Subcutaneous adipose tissue (tissue), 4 donors: ENCODE data around the gene CSNK2B. TPM values are rescaled to one million over a fixed set of nuclear protein-coding genes. Genes with fewer than 3 reads are reported as not detected.

Experiments
- total RNA-seq, 4 donors: library from RNA; depleted of rRNA; stranded (reverse); fragments of >200 nt; gene quantifications; one replicate each; pipeline ENCODE4 v1.1.0, GENCODE V29; 2016
- TF ChIP-seq, protein P1 (sequence below): fragments of 450-650 bp; IDR thresholded peaks from one replicate; pipeline ENCODE4 v1.5.1; 2016; ENCODE audit warnings: low read depth, mild to moderate bottlenecking, control low read depth, antibody characterized with exemption, moderate library complexity

The CSNK2B gene
- total RNA-seq, 4 donors from 2014 or later = 146 to 170 (median 165) TPM

DNA sequence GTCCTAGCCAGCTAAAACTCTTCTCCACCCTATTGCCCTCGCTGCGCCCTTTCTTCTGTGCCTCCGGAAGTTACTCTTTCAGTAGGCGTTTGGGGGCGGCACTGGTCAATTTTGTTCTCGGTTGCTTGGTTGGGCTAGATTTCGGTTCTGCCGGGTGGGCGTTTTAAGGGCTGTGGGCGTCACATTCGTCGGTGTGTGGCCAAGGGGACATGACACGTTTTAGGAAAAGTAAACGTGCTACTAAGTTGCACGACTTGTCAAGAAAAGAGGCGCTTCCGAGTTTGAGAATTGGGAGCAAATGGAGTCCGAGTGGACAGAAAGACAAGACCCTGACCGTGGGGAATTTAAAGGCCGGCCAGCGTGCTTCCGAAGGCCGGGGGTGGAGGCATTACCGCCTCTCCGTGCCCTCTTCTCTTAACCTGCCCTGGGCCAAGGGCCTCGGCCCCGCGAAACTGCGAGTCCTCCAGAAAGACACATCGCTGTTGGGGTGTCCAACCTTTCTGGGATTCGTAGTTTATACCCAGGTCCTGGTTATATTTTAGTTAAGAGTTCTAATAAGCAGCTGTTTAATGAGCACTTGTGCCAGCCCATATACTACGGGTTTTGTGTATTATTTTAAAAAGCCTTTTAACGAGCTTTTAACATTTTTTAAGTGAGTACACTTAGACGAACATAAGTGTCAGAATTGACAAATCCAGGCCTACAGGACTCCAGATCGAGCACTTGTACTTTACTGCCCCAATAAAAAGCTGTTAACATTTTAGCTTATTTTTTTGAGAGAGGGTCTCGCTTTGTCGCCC, 12.8 kb upstream of the CSNK2B start:
- TF ChIP-seq, protein P1, sequence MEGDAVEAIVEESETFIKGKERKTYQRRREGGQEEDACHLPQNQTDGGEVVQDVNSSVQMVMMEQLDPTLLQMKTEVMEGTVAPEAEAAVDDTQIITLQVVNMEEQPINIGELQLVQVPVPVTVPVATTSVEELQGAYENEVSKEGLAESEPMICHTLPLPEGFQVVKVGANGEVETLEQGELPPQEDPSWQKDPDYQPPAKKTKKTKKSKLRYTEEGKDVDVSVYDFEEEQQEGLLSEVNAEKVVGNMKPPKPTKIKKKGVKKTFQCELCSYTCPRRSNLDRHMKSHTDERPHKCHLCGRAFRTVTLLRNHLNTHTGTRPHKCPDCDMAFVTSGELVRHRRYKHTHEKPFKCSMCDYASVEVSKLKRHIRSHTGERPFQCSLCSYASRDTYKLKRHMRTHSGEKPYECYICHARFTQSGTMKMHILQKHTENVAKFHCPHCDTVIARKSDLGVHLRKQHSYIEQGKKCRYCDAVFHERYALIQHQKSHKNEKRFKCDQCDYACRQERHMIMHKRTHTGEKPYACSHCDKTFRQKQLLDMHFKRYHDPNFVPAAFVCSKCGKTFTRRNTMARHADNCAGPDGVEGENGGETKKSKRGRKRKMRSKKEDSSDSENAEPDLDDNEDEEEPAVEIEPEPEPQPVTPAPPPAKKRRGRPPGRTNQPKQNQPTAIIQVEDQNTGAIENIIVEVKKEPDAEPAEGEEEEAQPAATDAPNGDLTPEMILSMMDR = no peak

- TF ChIP-seq, protein P1 = no peak
Observed at GRCh38 chr6:31654574-31655348, 11.1 kb upstream of the CSNK2B start.

- TF ChIP-seq, protein P1 = no peak
Observed at GRCh38 chr6:31655349-31656237, 10.3 kb upstream of the CSNK2B start, which contains the start of gene APOM. Gene APOM, plus strand, starts transcription at chr6:31655894. Its CDS starts 73 bp downstream, at chr6:31655967.

- TF ChIP-seq, protein P1 = no peak
Observed at GRCh38 chr6:31657406-31658157, 8.3 kb upstream of the CSNK2B start.

- TF ChIP-seq, protein P1 = no peak
Observed at GRCh38 chr6:31658158-31658688, 7.7 kb upstream of the CSNK2B start.

GRCh38 chr6:31658983-31659648, 6.8 kb upstream of the CSNK2B start:
- TF ChIP-seq, protein P1 = no peak
